Left lobe of liver (tissue), 2 donors: ENCODE data around the gene UNC93B1. TPM values are rescaled to one million over a fixed set of nuclear protein-coding genes. Genes with fewer than 3 reads are reported as not detected.

Source experiments
- ATAC-seq: fragments of 200-7000 bp; cut with Tn5 transposase; one replicate; pipeline ENCODE4 v1.9.1; 2020; ENCODE audit warnings: mild to moderate bottlenecking, moderate library complexity
- DNase-seq: peaks from one replicate; pipeline ENCODE4 v3.0.0-alpha.2; 2020; ENCODE audit warnings: low spot score
- total RNA-seq: library from RNA; stranded (reverse); gene quantifications from one replicate; pipeline ENCODE4 v1.2.1, GENCODE V29; 2021
- donor health status: DM: no; HTN: no; CAD: no; lungs with moderate emphysema.
- donor health status: DM: no; HTN: yes; CAD: no.

UNC93B1 gene
- total RNA-seq, 1 donor from 2014 or later: 18.9 TPM

DNA sequence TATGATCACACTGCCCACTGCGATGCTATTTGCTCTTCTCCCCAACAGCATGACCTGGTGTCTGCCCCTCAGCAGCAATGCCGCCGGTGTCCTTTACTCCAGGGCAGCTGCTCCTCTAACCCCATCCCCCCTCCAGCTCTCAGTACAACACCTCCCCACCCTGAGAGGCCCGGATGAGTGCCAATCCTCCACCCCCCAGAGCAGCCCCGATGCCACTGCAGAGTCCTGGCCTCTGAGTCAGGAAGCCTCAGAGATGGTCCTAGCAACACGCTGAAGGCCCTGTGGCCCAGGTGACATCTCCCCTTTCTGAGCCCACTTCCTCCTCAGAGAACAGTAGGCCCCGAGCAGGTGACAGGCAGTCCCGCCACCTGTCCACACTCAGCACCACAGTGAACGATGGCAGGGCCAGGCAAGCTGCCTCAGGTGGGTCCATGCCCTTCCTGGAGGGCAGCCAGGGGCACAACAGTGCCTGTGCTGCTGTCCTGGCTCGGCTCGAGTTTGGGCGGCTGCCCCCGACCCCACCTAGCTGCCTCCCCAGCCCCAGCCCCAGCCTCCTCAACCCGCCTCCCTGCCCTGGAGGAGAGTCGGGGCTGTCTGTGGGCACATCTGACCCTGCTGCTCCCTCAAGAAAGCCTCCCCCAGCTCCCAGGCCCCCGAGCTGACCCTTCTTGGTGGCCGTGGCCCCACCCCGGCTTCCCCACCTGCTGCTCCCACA lies 22.7 kb upstream of the UNC93B1 start:
- no peak for DNase-seq
- no peak for ATAC-seq

DNA sequence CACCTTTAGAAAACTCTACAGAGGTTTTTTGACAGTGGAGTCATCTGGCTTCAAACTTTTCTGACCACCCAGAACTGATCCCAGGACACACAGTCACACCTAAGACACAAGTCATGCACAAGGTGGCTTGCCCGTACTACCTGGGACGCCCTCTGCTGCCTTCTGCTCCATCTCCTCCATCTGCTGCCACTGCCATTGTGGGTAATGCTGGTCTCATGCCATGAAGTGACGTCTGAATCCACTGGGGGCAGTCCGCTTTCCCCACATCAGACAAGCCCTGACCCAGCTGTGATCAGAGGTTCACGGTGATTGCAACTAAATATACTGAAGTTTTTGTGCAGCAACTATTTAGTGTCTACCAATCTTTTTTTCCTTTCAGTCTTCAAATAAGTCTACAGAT lies 21.1 kb upstream of the UNC93B1 start:
- ATAC-seq (peak; percentile 9), DNase-seq (no peak)

DNA sequence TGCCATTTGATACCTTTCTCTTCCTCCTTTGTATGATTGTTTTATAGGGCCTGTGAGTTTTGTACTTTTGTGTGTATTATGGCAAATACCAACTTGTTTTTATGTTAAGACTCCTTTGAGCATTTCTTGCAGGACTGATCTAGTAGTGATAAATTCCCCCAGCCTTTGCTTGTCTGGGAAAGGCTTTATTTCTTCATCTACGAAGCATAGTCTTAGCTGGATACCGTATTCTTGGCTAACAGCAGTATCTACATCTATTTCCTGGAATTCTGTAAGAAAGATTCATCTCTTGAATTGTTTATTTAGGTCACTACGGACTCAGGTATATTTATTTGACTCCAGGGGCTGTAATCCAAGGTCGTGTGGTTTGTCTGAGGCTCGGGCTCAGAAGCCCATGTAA lies 20.6 kb upstream of the UNC93B1 start:
- DNase-seq (no peak), ATAC-seq (no peak)

DNA sequence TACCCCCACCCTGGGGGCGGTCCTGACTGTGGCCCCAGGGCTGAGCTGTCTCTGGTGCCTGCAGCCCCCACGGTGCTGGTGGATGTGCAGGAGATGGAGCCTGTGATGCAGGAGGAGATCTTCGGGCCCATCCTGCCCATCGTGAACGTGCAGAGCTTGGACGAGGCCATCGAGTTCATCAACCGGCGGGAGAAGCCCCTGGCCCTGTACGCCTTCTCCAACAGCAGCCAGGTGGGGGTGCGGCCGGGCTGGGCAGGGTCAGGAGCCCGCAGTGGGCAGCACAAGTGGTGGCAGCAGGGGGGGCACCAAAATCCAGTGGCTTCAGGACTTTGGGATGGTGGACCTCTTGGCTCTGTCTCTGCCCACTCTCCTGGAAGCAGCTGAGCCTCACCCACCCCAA lies 18.6 kb upstream of the UNC93B1 start:
- ATAC-seq (no peak), DNase-seq (no peak)

DNA sequence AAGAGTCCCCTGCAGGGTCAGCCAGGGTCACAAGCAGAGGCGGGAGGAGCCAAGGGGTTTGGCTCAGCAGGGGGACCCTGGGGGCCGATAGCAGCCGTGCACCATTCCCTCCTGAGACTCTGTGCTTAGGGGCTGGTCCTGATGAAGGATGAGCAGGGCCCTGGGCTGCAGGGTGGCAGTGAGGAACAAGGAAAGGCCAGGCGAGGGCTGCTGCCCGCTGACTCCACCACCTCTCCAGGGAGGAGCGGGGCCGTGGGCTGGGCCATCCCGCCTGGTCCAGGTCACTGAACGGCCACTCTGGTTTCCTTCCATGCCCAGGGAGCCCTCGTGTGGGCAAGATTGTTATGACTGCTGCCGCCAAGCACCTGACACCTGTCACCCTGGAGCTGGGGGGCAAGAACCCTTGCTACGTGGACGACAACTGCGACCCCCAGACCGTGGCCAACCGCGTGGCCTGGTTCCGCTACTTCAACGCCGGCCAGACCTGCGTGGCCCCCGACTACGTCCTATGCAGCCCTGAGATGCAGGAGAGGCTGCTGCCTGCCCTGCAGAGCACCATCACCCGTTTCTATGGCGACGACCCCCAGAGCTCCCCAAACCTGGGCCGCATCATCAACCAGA lies 17.4 kb upstream of the UNC93B1 start:
- DNase-seq (peak; percentile 70), ATAC-seq (peak; percentile 88)

DNA sequence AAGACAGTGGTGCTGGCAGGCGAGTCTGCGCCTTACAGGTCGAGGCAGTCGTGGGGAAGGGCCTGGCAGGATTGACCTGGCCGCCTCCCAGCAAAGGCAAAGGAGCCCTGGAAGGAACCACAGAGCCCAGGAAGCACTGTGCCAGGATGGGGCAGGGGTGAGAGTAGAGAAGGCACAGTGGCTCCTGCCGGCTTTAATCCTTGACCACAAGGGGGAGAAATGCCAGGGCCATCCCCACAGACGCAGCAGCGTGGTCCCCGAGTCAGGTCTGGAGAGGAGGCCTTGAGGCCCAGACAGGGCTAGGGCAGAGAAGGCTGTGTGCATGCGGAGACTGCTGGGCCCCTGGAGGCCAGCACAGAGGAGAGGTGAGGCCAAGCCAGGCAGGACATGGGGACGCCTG lies 16.7 kb upstream of the UNC93B1 start:
- DNase-seq: no peak
- ATAC-seq: no peak

DNA sequence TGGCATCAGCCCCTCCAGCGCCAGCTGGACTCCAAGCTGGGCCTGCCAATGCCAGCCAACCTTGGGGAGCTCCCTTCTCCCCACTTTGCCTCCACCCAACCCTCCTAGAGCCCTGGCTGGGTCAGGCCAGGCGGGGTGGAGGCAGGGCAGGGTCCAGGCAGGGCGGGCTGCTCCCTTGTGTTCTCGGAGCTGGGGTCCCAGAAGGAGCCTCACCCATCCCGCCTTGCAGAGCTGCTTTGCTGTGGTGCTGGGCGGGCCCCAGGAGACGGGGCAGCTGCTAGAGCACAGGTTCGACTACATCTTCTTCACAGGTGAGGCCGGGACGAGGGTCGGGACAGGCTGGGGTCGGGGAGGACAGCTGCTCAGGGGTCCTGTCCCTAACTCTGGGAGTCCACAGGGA lies 15.6 kb upstream of the UNC93B1 start:
- ATAC-seq: no peak
- no peak for DNase-seq

DNA sequence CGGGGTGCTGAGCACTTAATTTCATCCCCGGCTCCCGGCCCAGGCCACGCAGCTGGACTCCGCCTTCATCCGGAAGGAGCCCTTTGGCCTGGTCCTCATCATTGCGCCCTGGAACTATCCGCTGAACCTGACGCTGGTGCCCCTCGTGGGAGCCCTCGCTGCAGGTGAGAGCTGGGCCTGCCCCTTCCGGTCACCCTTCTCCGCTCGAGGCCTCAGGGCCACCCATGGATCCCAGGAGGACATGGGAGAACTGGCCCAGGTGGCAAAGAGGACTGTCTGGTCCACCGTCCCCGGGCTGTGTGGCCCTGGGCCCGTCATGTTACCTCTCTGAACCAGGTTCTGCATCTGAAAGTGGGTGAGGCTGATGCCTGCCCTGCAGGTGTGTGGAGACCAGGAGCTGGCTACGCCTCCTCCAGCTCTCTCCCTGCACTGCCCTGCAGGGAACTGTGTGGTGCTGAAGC lies 14.9 kb upstream of the UNC93B1 start:
- DNase-seq: no peak
- ATAC-seq: no peak

DNA sequence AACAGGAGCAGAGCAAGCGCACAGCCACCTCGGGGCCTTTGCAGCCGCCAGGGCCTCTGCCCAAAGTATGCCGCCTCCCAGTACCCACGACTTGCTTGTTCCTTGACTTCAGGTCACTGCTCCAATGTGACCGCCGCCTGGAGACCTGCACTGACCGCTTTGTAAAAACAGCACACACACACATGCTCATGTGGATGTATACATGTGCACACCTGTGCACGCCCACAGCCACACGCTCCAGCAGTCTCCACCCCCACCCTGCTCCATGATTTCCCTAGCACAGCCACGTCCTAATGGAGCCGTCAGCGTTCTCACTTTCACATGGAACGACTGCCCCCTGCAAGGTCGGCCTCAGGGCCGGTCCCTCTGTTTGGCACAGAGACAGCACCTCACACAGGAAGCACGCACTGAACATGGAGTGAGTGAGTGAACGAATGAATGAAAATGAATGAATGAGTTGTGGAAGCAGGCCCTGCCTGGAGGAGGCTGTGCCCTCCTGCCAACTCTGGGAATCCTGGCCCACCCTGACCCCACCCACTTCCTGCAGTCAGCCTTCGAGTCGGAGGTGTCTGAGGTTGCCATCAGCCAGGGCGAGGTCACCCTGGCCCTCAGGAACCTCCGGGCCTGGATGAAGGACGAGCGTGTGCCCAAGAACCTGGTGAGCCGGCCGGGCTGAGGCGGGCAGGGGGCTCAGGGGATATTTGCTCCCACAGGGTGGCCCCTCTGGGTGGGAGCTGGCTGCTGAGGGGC lies 14.3 kb upstream of the UNC93B1 start:
- no peak for DNase-seq
- no peak for ATAC-seq

DNA sequence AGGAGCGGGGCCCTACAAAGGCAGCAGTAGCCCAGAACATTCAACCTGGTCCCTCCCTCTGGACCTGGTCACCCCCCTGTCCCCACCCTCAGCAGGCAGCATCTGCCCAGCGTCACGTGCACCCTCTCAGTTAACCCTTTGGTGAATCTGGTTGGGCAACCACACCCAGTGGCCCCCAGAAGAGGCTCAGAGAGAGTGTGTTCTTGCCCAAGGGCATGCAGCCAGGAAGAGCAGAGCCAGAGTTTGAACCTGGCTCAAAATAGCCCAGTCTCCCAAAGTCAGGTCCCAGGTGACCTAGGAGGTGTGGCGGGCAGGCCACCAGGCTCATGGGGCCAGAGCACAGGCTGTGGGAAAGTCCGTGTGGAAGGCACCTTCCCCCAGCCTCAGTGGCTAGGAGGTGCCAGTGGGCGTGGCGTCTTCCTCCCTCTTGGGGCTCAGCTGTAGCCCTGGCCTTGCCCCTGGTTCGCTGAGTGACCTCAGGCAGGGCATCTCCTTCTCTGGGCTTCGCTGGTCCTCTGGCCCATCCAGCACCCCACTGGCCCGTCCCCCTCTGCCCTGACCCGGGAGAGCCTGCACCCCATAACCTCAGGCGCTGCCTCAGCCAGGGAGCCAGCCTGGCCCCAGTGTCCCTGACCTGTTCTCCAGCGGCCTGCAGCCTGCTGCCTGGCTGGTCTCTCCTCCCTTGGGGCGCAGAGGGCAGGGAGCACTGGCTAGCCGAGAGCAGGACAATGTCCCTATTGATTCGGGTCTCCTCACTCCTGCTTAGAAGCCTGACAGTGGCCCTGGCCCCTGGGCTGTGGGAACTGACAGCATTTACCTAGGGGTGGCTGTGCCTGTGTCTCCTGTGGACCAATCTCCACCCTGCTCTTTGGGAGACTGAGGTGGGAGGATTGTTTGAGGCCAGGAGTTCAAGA lies 13.3 kb upstream of the UNC93B1 start:
- ATAC-seq (peak; percentile 63), DNase-seq (no peak)

DNA sequence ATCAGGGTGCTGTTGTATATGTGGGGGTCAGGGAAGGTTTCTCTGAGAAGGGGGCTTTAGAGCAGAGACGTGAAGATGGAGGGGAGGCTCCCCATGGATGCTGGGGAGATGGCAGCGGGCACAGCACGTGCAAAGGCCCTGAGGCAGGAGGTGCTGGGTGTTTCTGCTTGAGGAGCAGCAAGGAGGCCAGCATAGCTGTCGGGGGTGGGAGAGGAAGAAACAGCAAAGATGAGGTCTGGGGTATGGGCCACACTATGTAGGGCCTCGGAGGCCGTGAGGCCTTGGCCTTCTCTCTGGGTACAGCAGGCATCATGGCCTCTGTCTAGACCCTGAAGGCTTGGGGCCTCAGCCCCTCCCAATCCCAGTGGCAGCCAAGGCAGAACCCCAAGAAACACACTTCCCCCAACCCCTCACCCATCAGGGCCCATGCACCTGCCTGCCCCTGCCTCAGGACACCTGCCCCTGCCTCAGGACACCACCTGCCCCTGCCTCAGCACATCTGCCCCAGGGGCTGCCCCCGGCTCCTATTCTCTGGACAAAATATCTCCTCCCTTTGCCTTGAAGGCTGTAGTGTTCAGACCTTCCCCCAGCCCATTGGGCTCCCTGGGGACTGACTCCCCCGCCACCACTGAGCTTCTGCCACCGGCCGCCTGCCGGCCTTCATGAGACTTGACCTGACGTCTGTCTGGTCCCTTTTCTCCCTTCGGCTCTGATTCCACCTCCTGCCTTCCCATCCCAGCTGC lies 12.4 kb upstream of the UNC93B1 start:
- ATAC-seq (no peak), DNase-seq (no peak)

DNA sequence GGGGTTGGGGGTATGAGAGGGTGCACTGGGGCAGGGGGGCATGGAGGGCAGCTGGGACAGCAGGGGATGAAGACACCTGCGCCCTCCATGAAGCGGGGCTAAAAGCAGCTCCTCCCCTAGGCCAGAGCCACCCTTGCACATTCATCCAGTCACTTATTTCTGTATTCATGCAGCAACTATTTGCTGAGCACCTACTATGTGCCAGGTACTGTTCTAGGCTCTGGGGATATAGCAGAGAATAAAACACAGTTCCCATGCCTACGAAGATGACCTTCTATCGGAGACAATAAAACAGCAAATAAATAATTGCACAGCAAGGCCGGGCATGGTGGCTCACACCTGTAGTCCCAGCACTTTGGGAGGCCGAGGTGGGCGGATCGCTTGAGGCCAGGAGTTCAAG lies 11.6 kb upstream of the UNC93B1 start:
- no peak for ATAC-seq
- DNase-seq: no peak

DNA sequence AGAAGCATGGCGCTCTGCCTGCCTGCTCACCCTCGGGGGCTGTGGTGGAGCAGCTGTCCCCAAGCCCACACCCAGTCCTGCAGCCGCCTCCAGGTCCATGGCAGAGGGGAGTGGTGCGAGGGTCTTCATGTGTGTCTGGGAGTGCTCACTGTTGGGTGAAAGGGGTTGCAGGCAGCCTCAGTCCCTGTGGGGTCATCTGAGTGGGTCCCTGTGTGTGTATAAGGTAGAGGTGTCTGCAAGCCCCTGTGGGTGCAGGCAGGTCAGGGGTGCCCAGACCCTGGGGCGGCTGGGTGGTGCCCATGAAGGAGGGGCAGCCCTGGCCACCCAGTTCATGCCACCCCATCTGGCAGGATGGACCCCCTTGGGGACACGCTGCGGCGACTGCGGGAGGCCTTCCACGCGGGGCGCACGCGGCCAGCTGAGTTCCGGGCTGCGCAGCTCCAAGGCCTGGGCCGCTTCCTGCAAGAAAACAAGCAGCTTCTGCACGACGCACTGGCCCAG lies 11.1 kb upstream of the UNC93B1 start:
- ATAC-seq (no peak), DNase-seq (no peak)

DNA sequence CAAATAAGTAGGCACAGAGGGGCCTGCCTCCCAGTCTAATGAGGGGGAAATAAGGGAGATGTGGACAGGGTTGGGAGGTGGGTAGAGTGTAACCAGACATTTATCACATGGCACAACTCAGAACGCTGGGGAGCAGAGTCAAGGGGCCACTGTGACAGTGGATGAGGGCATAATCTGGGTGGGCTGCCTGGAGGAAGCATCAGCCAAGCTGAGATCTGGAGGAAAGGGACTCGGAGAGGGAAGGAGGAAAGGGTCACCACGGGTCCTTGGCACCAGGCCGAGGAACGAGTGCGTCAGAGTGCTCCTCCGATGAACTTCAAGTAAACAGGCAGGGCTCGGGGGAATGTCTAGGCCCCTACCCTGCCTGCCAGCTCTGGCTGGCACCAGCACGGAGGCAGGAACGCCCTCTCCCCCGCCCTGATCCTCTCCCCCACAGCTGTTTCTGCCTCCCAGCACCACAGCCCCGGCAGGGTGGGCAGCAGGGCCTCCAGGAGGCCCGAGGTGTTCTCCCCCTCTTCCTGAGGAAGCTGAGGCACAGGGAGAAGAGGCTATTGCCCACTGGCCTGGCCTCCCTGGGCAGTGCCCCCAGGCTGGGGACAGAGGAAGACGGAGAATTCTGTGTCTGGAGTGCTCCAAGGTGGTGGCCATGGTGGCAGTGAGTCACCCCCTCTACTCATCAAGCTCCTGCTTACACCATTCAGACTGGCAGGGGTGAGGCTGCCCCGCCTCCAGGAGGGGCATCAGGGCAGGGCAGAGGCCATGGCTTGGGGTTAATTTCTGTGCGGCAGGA lies 10.5 kb upstream of the UNC93B1 start:
- DNase-seq: no peak
- ATAC-seq: no peak

DNA sequence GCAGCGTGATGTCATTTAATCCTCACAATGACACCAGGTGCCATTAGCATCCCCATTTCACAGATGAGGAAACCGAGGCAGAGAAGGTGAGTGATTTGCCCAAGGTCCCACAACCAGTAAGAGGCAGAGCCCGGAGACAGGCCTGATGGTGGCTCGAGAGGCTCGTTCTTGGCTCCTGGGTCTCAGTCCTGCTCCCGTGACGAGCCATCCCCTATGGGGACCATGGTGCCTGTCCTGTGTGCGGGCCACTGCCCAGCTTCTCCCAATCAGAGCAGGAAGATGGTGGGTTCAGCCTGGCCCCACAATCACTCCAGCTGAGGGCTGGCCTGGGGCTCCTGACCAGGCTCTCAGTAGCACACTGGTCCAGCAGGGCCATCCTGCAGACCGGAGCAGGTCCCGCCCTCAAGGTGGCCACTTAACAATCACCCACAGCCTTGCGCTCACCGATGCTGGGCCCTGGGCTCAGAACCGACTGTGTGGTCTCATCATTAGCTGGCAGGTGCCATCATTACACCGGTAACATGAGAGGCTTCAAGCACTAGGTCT lies 9.8 kb upstream of the UNC93B1 start:
- DNase-seq: no peak
- no peak for ATAC-seq

DNA sequence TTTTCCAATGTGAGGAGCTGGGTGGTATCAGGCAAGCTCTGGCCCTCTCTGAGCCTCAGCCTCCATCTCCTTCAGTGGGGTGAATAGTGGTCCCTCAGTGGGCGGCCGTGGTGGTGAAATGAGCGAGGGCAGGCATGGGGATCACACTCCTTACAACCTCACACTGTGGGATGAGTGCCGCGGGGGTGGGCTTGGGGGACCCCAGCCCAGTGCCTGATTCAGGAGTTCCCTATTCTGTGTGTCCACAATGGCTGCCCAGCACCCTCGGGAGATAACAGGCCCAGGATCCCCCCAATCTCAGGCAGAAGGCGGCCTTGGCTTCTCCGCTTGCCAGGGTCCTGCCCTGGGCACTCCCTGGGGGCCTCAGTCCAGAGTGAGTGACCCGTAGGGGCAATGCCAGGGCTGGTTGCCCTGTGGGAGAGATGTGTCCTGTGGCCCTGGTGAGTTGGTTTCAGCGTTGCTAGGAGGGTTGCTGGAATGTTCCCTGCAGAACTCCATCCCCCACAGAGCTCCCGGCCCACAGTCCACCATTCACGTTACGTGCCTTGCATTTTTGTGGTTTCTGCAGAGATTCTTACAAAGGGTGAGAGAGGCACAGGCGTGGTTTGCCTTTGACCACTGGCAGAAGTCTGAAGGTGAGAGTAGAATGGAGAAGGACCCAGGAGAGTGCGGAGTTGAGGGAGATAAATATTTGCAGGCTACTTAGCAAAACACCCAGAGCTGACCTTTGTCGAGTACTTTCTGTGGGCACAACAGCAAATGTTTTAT lies 9.1 kb upstream of the UNC93B1 start:
- DNase-seq: no peak
- ATAC-seq: no peak

DNA sequence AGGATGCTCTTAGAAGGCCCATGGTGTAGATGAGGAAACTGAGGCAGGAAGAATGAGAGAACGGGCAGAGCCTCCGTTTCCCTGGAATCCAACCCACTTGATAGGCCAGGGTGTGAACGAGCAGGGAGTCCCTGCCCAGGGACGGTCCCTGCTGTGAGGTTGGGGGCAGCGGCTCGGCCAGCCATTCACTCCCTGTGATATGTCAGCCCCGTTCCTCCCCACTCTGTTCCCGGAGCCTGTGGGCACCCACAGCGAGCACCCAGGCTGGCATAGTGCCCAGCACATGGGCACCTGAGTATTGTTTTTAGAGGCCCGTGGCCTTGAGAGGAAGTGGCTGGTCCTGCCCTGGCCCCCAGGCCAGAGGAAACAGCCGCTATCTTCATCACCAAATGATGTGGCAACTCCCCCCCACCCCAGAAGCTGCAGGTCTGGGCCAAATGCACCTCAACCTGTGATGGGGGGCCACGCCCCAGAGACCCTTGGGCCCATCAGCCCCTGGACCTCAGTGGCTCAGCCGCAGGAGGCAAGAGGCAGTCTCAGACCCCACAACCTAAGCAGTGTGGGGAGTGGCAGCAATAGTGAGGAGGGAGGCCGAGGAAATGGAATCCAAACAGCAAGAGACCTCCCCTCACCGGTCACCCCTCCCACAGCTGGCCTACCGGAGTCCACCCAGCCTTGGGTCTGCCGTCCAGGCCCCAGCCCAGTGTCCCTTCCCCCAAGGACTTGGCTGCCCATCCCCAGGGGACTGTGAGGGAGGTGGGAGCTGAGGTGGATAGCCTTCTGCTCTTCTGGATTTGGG lies 8.3 kb upstream of the UNC93B1 start:
- no peak for DNase-seq
- ATAC-seq: no peak
